ENCODE data around the gene CDCA7. TPM values are rescaled to one million over a fixed set of nuclear protein-coding genes. Genes with fewer than 3 reads are reported as not detected.

CDCA7 gene
- total RNA-seq, 1 donor from 2014 or later, result 34.7 TPM

GRCh38 chr2:173417802-173418201 is 63.1 kb downstream of the CDCA7 start:
- DNase-seq (ENCODE audit: low read depth), result no peak
- TF ChIP-seq CTCF (conservative IDR thresholded peaks at IDR 0.05; ENCODE audit: low read depth, low read length), result no peak
- no peak overlapping the region for H3K4me3 ChIP-seq (ENCODE audit: low read depth, low read length)

All from epithelial cell of proximal tubule (primary cell).